Activated CD8-positive, alpha-beta memory T cell treated with anti-CD3 and anti-CD28 coated beads for 1 hour (primary cell): ENCODE data around the gene SRSF3.

Source experiments
- DNase-seq, 2 donors: peaks; one replicate each; pipeline ENCODE4 v3.0.0-alpha.2; 2020; ENCODE audit warnings: low read depth in 1 of 2; ENCODE audit errors: extremely low read depth in 1 of 2

The SRSF3 gene

GRCh38 chr6:36622901-36623546 lies 28.9 kb downstream of the SRSF3 start:
- no peak for DNase-seq

GRCh38 chr6:36623547-36624459 lies 29.6 kb downstream of the SRSF3 start:
- peak; percentile 51 to 59 for DNase-seq

GRCh38 chr6:36624461-36625157 lies 30.4 kb downstream of the SRSF3 start:
- DNase-seq = no peak

- DNase-seq = no peak
Measured at GRCh38 chr6:36625158-36625919, 31.2 kb downstream of the SRSF3 start.

- no peak for DNase-seq
Measured at GRCh38 chr6:36626636-36627035, 32.5 kb downstream of the SRSF3 start.

- no peak for DNase-seq
Measured at GRCh38 chr6:36627141-36627540, 33.0 kb downstream of the SRSF3 start.

GRCh38 chr6:36627801-36628246 lies 33.7 kb downstream of the SRSF3 start:
- no peak for DNase-seq

- DNase-seq = no peak
Measured at GRCh38 chr6:36629784-36630183, 35.6 kb downstream of the SRSF3 start.

- DNase-seq = no peak
Measured at GRCh38 chr6:36631326-36632011, 37.3 kb downstream of the SRSF3 start.

- no peak for DNase-seq
Measured at GRCh38 chr6:36633370-36633769, 39.2 kb downstream of the SRSF3 start.

GRCh38 chr6:36633915-36634314 lies 39.8 kb downstream of the SRSF3 start:
- no peak for DNase-seq

- no peak for DNase-seq
Measured at GRCh38 chr6:36634317-36635108, 40.4 kb downstream of the SRSF3 start.

- DNase-seq = no peak
Measured at GRCh38 chr6:36636283-36636682, 42.1 kb downstream of the SRSF3 start.

- no peak for DNase-seq
Measured at GRCh38 chr6:36636687-36637418, 42.7 kb downstream of the SRSF3 start.

GRCh38 chr6:36638579-36638978 lies 44.4 kb downstream of the SRSF3 start:
- no peak for DNase-seq

- no peak for DNase-seq
Measured at GRCh38 chr6:36639171-36639808, 45.1 kb downstream of the SRSF3 start.

GRCh38 chr6:36641543-36641942 lies 47.4 kb downstream of the SRSF3 start:
- DNase-seq = no peak
